Endothelial cell (in vitro differentiated cells): ENCODE data around the gene FBXW7. TPM values are rescaled to one million over a fixed set of nuclear protein-coding genes. Genes with fewer than 3 reads are reported as not detected.

Source experiments
- DNase-seq: peaks from one replicate; pipeline ENCODE4 v3.0.0; 2021; ENCODE audit warnings: low spot score
- H3K27ac Mint-ChIP-seq: one replicate; pipeline ENCODE4 v1.8.0; 2021; ENCODE audit warnings: mixed read lengths, inconsistent platforms; ENCODE audit not compliant: unreplicated experiment
- H3K27me3 Mint-ChIP-seq: one replicate; pipeline ENCODE4 v1.8.0; 2021; ENCODE audit warnings: mild to moderate bottlenecking, moderate library complexity, mixed read lengths, inconsistent platforms; ENCODE audit not compliant: unreplicated experiment
- H3K36me3 Mint-ChIP-seq: one replicate; pipeline ENCODE4 v1.8.0; 2021; ENCODE audit warnings: mild to moderate bottlenecking, low read depth, mixed read lengths, inconsistent platforms; ENCODE audit not compliant: unreplicated experiment
- H3K4me1 Mint-ChIP-seq: one replicate; pipeline ENCODE4 v1.8.0; 2021; ENCODE audit warnings: mild to moderate bottlenecking, mixed read lengths, inconsistent platforms; ENCODE audit not compliant: unreplicated experiment
- H3K4me3 Mint-ChIP-seq: one replicate; pipeline ENCODE4 v1.8.0; 2021; ENCODE audit warnings: mild to moderate bottlenecking, mixed read lengths, inconsistent platforms; ENCODE audit not compliant: unreplicated experiment
- H3K9me3 Mint-ChIP-seq: one replicate; pipeline ENCODE4 v1.8.0; 2021; ENCODE audit warnings: mixed read lengths, inconsistent platforms; ENCODE audit not compliant: unreplicated experiment
- total RNA-seq: library from RNA; stranded (reverse); fragmentation: NEBNext Ultra II Directional; extraction: Animal tissue kit (Norgen Biotek cat#: 25700); gene quantifications from one replicate; pipeline ENCODE4 v1.2.1, GENCODE V29; 2021; ENCODE audit not compliant: unreplicated experiment
- TF ChIP-seq, protein P1 (sequence below): fragments of 200-600 bp; sonication (generic); IDR thresholded peaks from one replicate; pipeline ENCODE4 v1.5.0; 2021; ENCODE audit warnings: antibody characterized with exemption; ENCODE audit not compliant: unreplicated experiment

The FBXW7 gene
- total RNA-seq, 1 donor from 2014 or later = 44.7 TPM

GRCh38 chr4:152372444-152372843 is 163.4 kb downstream of the FBXW7 start:
- Mint-ChIP-seq H3K27ac (peak overlapping the region; percentile 3), H3K27me3 (no peaks in the 10 kb centered on the region), H3K4me3 (no peak overlapping the region), H3K9me3 (no peaks in the 10 kb centered on the region), H3K36me3 (no peaks in the 10 kb centered on the region), H3K4me1 (no peaks in the 10 kb centered on the region)
- TF ChIP-seq, protein P1, sequence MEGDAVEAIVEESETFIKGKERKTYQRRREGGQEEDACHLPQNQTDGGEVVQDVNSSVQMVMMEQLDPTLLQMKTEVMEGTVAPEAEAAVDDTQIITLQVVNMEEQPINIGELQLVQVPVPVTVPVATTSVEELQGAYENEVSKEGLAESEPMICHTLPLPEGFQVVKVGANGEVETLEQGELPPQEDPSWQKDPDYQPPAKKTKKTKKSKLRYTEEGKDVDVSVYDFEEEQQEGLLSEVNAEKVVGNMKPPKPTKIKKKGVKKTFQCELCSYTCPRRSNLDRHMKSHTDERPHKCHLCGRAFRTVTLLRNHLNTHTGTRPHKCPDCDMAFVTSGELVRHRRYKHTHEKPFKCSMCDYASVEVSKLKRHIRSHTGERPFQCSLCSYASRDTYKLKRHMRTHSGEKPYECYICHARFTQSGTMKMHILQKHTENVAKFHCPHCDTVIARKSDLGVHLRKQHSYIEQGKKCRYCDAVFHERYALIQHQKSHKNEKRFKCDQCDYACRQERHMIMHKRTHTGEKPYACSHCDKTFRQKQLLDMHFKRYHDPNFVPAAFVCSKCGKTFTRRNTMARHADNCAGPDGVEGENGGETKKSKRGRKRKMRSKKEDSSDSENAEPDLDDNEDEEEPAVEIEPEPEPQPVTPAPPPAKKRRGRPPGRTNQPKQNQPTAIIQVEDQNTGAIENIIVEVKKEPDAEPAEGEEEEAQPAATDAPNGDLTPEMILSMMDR = no peak
- DNase-seq = no peak

- TF ChIP-seq, protein P1 = no peak
- H3K36me3 Mint-ChIP-seq = no peaks in the 10 kb centered on the region
- H3K9me3 Mint-ChIP-seq = no peaks in the 10 kb centered on the region
- no peaks in the 10 kb centered on the region for H3K27me3 Mint-ChIP-seq
- DNase-seq = no peak
- H3K4me3 Mint-ChIP-seq = no peak overlapping the region
- no peaks in the 10 kb centered on the region for H3K4me1 Mint-ChIP-seq
- no peak overlapping the region for H3K27ac Mint-ChIP-seq
Observed at GRCh38 chr4:152369902-152370295, 166.0 kb downstream of the FBXW7 start.

DNA sequence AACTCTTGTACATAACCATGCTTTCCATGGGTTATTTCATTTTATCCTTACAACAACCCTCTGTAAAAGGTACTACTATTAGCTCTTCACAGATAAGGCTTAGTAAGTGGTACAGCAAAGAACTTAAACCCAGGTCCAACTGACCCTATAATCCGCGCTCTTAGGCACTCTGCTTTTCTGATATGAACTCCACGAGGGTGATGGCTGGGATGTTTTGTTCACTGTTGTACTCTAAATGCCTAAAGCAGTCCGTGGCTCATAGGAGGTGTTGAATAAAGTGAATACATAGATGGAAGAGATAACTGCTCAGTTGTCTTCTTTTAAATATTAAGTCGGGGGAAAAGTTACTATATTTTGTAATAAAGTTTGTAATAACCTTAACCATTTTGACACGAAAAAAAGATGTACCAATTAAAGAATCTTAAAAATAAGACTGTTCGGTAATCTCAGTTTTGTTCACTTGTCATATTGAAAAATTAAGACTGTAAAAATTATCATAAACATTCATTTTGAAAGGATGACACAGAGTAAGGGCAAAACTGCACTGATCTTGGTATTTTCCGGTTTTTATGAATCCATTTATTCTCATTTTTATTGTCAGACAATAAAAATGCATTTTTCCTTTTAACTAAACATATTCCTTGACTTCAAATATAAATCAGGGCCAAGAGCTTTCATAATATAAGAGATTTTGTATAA is 166.5 kb downstream of the FBXW7 start:
- Mint-ChIP-seq H3K27me3 (no peaks in the 10 kb centered on the region), H3K9me3 (no peaks in the 10 kb centered on the region), H3K36me3 (no peaks in the 10 kb centered on the region), H3K4me1 (no peaks in the 10 kb centered on the region), H3K27ac (no peak overlapping the region), H3K4me3 (no peak overlapping the region)
- no peak for DNase-seq
- TF ChIP-seq, protein P1 = no peak

DNA sequence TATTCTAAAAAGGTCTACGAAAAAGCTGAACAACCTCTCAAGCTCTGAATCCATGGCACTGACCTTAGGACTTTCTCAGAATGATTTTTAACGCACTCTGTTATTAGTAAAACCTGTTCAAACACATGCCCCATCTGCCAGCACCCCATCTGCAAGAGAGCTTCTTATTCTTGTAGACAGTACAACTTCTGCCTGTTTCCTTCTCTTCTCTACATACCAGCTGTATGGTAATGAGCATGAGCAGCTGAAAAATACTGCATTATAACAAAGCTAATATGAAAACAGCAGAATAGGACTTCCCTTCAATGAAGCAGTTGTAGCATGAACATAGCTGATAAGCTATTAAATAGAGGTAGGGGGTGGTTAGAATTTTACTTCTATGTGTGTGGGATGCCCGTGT is 167.9 kb downstream of the FBXW7 start:
- no peak overlapping the region for H3K27ac Mint-ChIP-seq
- no peaks in the 10 kb centered on the region for H3K36me3 Mint-ChIP-seq
- no peak overlapping the region for H3K4me3 Mint-ChIP-seq
- no peaks in the 10 kb centered on the region for H3K9me3 Mint-ChIP-seq
- DNase-seq = no peak
- H3K4me1 Mint-ChIP-seq = no peaks in the 10 kb centered on the region
- TF ChIP-seq, protein P1 = no peak
- H3K27me3 Mint-ChIP-seq = no peaks in the 10 kb centered on the region

GRCh38 chr4:152364883-152365282 is 171.0 kb downstream of the FBXW7 start:
- Mint-ChIP-seq H3K4me1 (no peaks in the 10 kb centered on the region), H3K4me3 (no peak overlapping the region), H3K27me3 (no peaks in the 10 kb centered on the region), H3K36me3 (no peaks in the 10 kb centered on the region), H3K9me3 (no peaks in the 10 kb centered on the region), H3K27ac (no peak overlapping the region)
- TF ChIP-seq, protein P1 = no peak
- DNase-seq = no peak
